ENCODE measurements around the gene AK4. TPM values are rescaled to one million over a fixed set of nuclear protein-coding genes. Genes with fewer than 3 reads are reported as not detected.
"Not testable (repeated sequence)": the region's sequence is repeated elsewhere in the genome, so short reads cannot be mapped to it uniquely, and the experiment has no call there.

Gene AK4
- total RNA-seq, 2 experiments from 2014 or later = 0.08 to 0.14 TPM

- CTCF ChIA-PET = no interaction called here
- Mint-ChIP-seq H3K27me3 (no peaks in the 10 kb centered on the region), H3K36me3 (ENCODE audit: low read depth) (no peaks in the 10 kb centered on the region), H3K4me1 (ENCODE audit: low read depth) (no peaks in the 10 kb centered on the region), H3K9me3 (no peaks in the 10 kb centered on the region), H3K4me3 (no peak overlapping the region), H3K27ac (no peak overlapping the region)
- ATAC-seq (ENCODE audit: poor library complexity) = no peak
- intact Hi-C loops (cut with DNase I, micrococcal nuclease) = no loop called here
- peak in 1 of 14 experiments; percentile 34 for DNase-seq
- H3K27me3 ChIP-seq (ENCODE audit: control insufficient read depth in 1 of 2, insufficient read depth in 2 of 2, low read length in 2 of 2) = peaks cover 0 to 3% of the 10 kb centered on the region in 2 experiments
- H3K27ac ChIP-seq (ENCODE audit: low read depth in 1 of 2, low read length in 2 of 2) = no peak overlapping the region
- no peak for TF ChIP-seq CTCF (IDR thresholded peaks at IDR 0.05)
- no peaks in the 10 kb centered on the region for H3K9me3 ChIP-seq (ENCODE audit: control insufficient read depth in 1 of 2, insufficient read depth in 1 of 2, low read length in 2 of 2)
- no peaks in the 10 kb centered on the region for H3K36me3 ChIP-seq (ENCODE audit: insufficient read depth, low read length)
- H3K4me1 ChIP-seq (ENCODE audit: insufficient read depth, low read length) = no peaks in the 10 kb centered on the region
- POLR2A ChIA-PET = no interaction called here
- H3K4me3 ChIP-seq (ENCODE audit: low read length) = no peak overlapping the region
These were observed 15.3 kb downstream of the AK4 start for GRCh38 chr1:65163201-65163805.

- H3K4me3 Mint-ChIP-seq; DNase-seq; H3K9me3 ChIP-seq (ENCODE audit: control insufficient read depth in 1 of 2, insufficient read depth in 1 of 2, low read length in 2 of 2); CTCF ChIA-PET; intact Hi-C loops (cut with DNase I, micrococcal nuclease); H3K27ac ChIP-seq (ENCODE audit: low read depth in 1 of 2, low read length in 2 of 2); H3K36me3 ChIP-seq (ENCODE audit: insufficient read depth, low read length); H3K4me1 ChIP-seq (ENCODE audit: insufficient read depth, low read length); H3K27me3 ChIP-seq (ENCODE audit: control insufficient read depth in 1 of 2, insufficient read depth in 2 of 2, low read length in 2 of 2); H3K4me3 ChIP-seq (ENCODE audit: low read length); H3K27me3 Mint-ChIP-seq; H3K27ac Mint-ChIP-seq; ATAC-seq (ENCODE audit: poor library complexity); POLR2A ChIA-PET; H3K36me3 Mint-ChIP-seq (ENCODE audit: low read depth); H3K9me3 Mint-ChIP-seq; H3K4me1 Mint-ChIP-seq (ENCODE audit: low read depth): not testable (repeated sequence)
These were observed 16.1 kb downstream of the AK4 start for GRCh38 chr1:65164101-65164500.

- no peak overlapping the region for H3K4me3 ChIP-seq (ENCODE audit: low read length)
- no peaks in the 10 kb centered on the region for H3K36me3 ChIP-seq (ENCODE audit: insufficient read depth, low read length)
- no peaks in the 10 kb centered on the region for H3K9me3 ChIP-seq (ENCODE audit: control insufficient read depth in 1 of 2, insufficient read depth in 1 of 2, low read length in 2 of 2)
- Mint-ChIP-seq H3K4me1 (ENCODE audit: low read depth) (no peaks in the 10 kb centered on the region), H3K36me3 (ENCODE audit: low read depth) (no peaks in the 10 kb centered on the region), H3K9me3 (no peaks in the 10 kb centered on the region), H3K4me3 (no peak overlapping the region), H3K27ac (no peak overlapping the region), H3K27me3 (no peaks in the 10 kb centered on the region)
- no peak overlapping the region for H3K27ac ChIP-seq (ENCODE audit: low read depth in 1 of 2, low read length in 2 of 2)
- H3K27me3 ChIP-seq (ENCODE audit: control insufficient read depth in 1 of 2, insufficient read depth in 2 of 2, low read length in 2 of 2) = peaks cover 0 to 3% of the 10 kb centered on the region in 2 experiments
- no peaks in the 10 kb centered on the region for H3K4me1 ChIP-seq (ENCODE audit: insufficient read depth, low read length)
- intact Hi-C loops (cut with DNase I, micrococcal nuclease) = no loop called here
- no peak for TF ChIP-seq CTCF (IDR thresholded peaks at IDR 0.05)
- CTCF ChIA-PET = no interaction called here
- POLR2A ChIA-PET = no interaction called here
- ATAC-seq (ENCODE audit: poor library complexity) (no peak), DNase-seq (peak in 1 of 14 experiments; percentile 20)
These were observed 16.6 kb downstream of the AK4 start for GRCh38 chr1:65164633-65165032.

Measured in CD4-positive, alpha-beta T cell (primary cell).